ENCODE measurements around the gene SGF29. TPM values are rescaled to one million over a fixed set of nuclear protein-coding genes. Genes with fewer than 3 reads are reported as not detected.
"Not testable (repeated sequence)": the region's sequence is repeated elsewhere in the genome, so short reads cannot be mapped to it uniquely, and the experiment has no call there.

The SGF29 gene
- total RNA-seq, 1 donor from 2014 or later: 37.6 TPM

DNA sequence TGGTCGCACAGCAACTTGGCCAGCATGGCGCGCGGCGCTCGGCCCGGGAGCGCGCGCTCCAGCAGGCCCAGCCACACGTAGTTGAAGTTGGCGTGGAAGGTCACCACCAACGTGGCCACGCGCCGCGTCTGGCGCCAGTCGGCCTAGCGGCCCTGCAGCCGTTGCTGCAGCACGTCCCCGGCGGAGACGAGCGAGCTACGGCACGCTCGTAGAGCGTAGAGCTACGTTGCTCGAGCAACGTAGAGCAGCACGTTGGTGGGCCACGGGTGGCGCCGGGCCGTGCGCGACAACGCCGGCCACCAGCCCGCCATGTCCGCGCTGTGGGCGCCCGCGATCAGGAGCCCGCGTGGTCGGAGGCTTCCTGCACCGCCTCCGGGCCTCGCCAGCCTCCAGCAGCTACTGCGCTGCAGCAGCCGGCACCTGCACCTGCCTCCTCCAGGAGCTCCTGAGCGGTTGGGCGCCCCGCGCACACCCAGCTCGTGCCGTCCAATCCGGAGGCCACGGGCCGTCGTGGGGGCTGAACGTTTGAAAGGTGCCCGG lies 69.5 kb downstream of the SGF29 start:
- Mint-ChIP-seq H3K36me3 (ENCODE audit: insufficient read depth) (no peaks in the 10 kb centered on the region), H3K27ac (no peak overlapping the region), H3K27me3 (no peaks in the 10 kb centered on the region), H3K4me1 (ENCODE audit: low read depth) (peaks cover 14% of the 10 kb centered on the region), H3K9me3 (ENCODE audit: low read depth) (no peaks in the 10 kb centered on the region), H3K4me3 (ENCODE audit: low read depth) (no peak overlapping the region)
- TF ChIP-seq CTCF (IDR thresholded peaks at IDR 0.05; ENCODE audit: unreplicated experiment): no peak
- DNase-seq (ENCODE audit: low spot score, unreplicated experiment): no peak

- H3K36me3 Mint-ChIP-seq (ENCODE audit: insufficient read depth); H3K27ac Mint-ChIP-seq; H3K27me3 Mint-ChIP-seq; H3K4me3 Mint-ChIP-seq (ENCODE audit: low read depth); H3K4me1 Mint-ChIP-seq (ENCODE audit: low read depth); DNase-seq (ENCODE audit: low spot score, unreplicated experiment); H3K9me3 Mint-ChIP-seq (ENCODE audit: low read depth): not testable (repeated sequence)
Observed at GRCh38 chr16:28630905-28631304, 77.2 kb downstream of the SGF29 start.

- not testable (repeated sequence) for H3K4me3 Mint-ChIP-seq (ENCODE audit: low read depth); H3K36me3 Mint-ChIP-seq (ENCODE audit: insufficient read depth); H3K4me1 Mint-ChIP-seq (ENCODE audit: low read depth); H3K27me3 Mint-ChIP-seq; H3K9me3 Mint-ChIP-seq (ENCODE audit: low read depth); DNase-seq (ENCODE audit: low spot score, unreplicated experiment)
- peak overlapping the region; percentile 1 for H3K27ac Mint-ChIP-seq
Observed at GRCh38 chr16:28636093-28636823, 82.5 kb downstream of the SGF29 start.

DNA sequence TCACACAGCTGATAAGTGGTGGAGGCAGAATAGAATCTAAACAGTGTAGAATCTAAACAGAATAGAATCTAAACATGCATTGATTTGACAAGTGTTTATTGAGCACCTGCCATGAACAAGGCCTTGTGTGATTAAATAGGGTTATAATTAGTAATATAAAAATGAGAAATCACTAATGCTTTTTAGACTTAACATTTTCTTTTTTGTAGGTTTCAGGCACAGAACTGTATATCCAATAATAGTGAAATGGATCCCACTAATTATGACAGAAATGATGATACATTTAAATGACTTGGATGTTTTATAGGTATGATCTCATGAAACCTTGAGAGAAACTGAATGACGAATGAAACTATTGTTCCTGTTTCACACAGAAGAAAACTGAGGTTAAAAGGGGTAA lies 84.0 kb downstream of the SGF29 start, which contains the start of gene NPIPB8:
NPIPB8 (plus strand) TSS at position 301 of the 400 bp plus-strand sequence. CDS start 296 bp downstream, outside the sequence.
- not testable (repeated sequence) for H3K4me3 Mint-ChIP-seq (ENCODE audit: low read depth); H3K9me3 Mint-ChIP-seq (ENCODE audit: low read depth); H3K27me3 Mint-ChIP-seq; H3K27ac Mint-ChIP-seq; H3K36me3 Mint-ChIP-seq (ENCODE audit: insufficient read depth); DNase-seq (ENCODE audit: low spot score, unreplicated experiment); H3K4me1 Mint-ChIP-seq (ENCODE audit: low read depth)

- H3K9me3 Mint-ChIP-seq (ENCODE audit: low read depth); H3K4me1 Mint-ChIP-seq (ENCODE audit: low read depth); H3K27ac Mint-ChIP-seq; H3K36me3 Mint-ChIP-seq (ENCODE audit: insufficient read depth); DNase-seq (ENCODE audit: low spot score, unreplicated experiment); H3K27me3 Mint-ChIP-seq; H3K4me3 Mint-ChIP-seq (ENCODE audit: low read depth): not testable (repeated sequence)
Observed at GRCh38 chr16:28638359-28638758, 84.6 kb downstream of the SGF29 start.

DNA sequence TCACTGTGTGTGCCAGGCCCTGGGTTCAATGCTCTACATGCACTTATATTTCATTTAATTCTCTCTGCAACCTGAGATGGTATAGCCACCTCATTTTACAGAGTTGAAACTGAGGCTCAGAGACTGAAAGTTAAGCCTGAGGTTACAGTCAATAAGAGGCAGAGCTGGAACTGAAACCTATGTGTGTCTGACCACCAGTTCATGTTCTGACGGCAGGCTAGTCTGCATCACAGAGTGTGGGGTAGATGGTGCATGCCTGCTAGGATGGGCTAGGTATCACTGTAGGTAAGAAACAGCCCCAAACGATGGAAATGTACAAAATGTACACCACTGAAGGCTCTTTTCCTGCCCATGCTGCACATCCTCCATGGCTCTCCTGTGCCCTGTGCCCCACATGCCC lies 86.2 kb downstream of the SGF29 start:
- H3K4me3 Mint-ChIP-seq (ENCODE audit: low read depth); H3K27me3 Mint-ChIP-seq; H3K4me1 Mint-ChIP-seq (ENCODE audit: low read depth); H3K27ac Mint-ChIP-seq; H3K36me3 Mint-ChIP-seq (ENCODE audit: insufficient read depth); DNase-seq (ENCODE audit: low spot score, unreplicated experiment); H3K9me3 Mint-ChIP-seq (ENCODE audit: low read depth): not testable (repeated sequence)

Other genes starting within 250 kb of the SGF29 start
- gene NPIPB6, start 190.4 kb upstream of the SGF29 start, total RNA-seq: 5.7 and 7.0 TPM in 2 replicates
- gene EIF3CL, start 150.1 kb upstream of the SGF29 start, total RNA-seq: 74.0 and 106 TPM in 2 replicates
- gene NPIPB7, start 81.6 kb upstream of the SGF29 start, total RNA-seq: 0.60 TPM in 1 of 2 replicates, not detected in the other
- 43.9 and 45.4 TPM in 2 replicates for gene CLN3, start 61.8 kb upstream of the SGF29 start, total RNA-seq
- gene APOBR, start 59.3 kb upstream of the SGF29 start, total RNA-seq: 0.20 and 0.22 TPM in 2 replicates
- gene IL27, start 47.1 kb upstream of the SGF29 start, total RNA-seq: not detected in 2 replicates
- not detected in 2 replicates for gene NUPR1, start 14.9 kb upstream of the SGF29 start, total RNA-seq
- 3.2 and 3.9 TPM in 2 replicates for gene SULT1A2, start 43.1 kb downstream of the SGF29 start, total RNA-seq
- 19.8 and 20.9 TPM in 2 replicates for gene SULT1A1, start 56.1 kb downstream of the SGF29 start, total RNA-seq
- gene NPIPB8, start 84.1 kb downstream of the SGF29 start, total RNA-seq: 0.77 and 1.3 TPM in 2 replicates
- 741 and 786 TPM in 2 replicates for gene EIF3C, start 157.5 kb downstream of the SGF29 start, total RNA-seq
- 3.2 and 3.4 TPM in 2 replicates for gene NPIPB9, start 197.9 kb downstream of the SGF29 start, total RNA-seq

Measured in progenitor cell of endocrine pancreas (in vitro differentiated cells).